HG02970 (cell line): ENCODE data around the gene ZNF738.
"Not testable (repeated sequence)": the region's sequence is repeated elsewhere in the genome, so short reads cannot be mapped to it uniquely, and the experiment has no call there.

Experiments used
- ATAC-seq: cut with Tn5 transposase; IDR thresholded peaks from one replicate; pipeline ENCODE4 v1.9.1; 2021; ENCODE audit warnings: mild to moderate bottlenecking, moderate library complexity, moderate number of reproducible peaks; ENCODE audit not compliant: unreplicated experiment, low FRiP score

The ZNF738 gene

GRCh38 chr19:21358768-21359451, at the start of gene ZNF738:
TSS of gene ZNF738 (plus strand) at chr19:21359000. CDS start at chr19:21359141, 141 bp downstream.
- ATAC-seq, result peak; percentile 91

- ATAC-seq, result not testable (repeated sequence)
Observed at GRCh38 chr19:21312807-21313206, 46.0 kb upstream of the ZNF738 start.

DNA sequence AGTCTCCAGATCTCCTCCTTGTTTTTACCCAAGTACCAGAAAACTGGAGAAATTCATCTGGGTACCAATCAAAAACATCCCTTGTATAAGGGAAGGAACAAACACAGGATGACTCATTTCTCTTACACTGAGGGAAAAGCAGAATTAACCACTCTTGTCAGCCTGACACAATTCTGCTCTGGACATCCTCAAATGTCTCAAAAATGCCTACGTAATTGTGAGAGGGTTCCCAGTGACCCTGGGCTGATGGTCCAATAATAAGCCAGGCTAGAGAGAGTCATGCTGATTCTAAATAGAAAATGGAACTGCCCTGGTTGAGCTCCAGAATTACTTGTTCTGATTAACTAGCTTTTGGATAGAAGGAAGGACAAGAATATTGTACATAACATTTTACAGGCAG, 44.1 kb upstream of the ZNF738 start:
- ATAC-seq, result no peak

DNA sequence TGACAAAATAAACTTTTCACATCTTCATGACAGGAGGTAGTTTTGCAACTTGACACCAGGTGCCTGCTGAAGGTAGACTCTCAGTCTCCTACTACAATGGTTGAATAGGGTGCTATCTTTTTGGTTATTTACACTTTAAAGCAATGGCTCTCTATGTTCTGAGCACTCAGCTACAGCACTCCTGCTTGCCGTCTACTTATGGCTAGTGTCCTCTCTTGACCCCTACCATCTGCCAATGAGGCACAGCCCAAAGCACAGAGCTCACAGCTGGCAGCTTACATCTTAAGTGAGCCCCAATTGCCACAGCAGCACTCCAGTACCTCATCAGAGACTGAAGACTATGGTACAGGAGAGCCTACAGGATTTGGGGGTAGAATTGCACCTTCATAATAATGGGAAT, 41.0 kb upstream of the ZNF738 start:
- ATAC-seq, result no peak

DNA sequence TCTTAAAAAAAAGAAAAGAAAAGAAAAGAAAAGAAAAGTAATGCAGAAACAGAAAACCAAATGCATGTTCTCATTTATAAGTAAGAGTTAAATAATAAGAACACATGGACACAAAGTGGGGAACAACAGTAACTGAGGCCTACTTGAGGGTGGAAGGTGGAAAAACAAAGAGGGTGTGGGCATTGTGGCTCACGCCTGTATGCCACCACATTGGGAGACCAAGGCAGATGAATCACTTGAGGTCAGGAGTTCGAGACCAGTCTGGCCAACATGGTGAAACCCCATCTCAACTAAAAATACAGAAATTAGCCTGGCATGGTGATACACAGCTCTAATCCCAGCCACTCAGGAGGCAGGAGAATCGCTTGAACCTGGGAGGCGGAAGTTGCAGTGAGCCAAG, 37.7 kb upstream of the ZNF738 start:
- no peak for ATAC-seq

- ATAC-seq, result no peak
Observed at GRCh38 chr19:21321996-21322395, 36.8 kb upstream of the ZNF738 start.

- ATAC-seq, result no peak
Observed at GRCh38 chr19:21322528-21322927, 36.3 kb upstream of the ZNF738 start.

- ATAC-seq, result no peak
Observed at GRCh38 chr19:21323000-21323399, 35.8 kb upstream of the ZNF738 start.

GRCh38 chr19:21326169-21326568, 32.6 kb upstream of the ZNF738 start:
- ATAC-seq, result no peak

- ATAC-seq, result no peak
Observed at GRCh38 chr19:21328406-21328805, 30.4 kb upstream of the ZNF738 start.

DNA sequence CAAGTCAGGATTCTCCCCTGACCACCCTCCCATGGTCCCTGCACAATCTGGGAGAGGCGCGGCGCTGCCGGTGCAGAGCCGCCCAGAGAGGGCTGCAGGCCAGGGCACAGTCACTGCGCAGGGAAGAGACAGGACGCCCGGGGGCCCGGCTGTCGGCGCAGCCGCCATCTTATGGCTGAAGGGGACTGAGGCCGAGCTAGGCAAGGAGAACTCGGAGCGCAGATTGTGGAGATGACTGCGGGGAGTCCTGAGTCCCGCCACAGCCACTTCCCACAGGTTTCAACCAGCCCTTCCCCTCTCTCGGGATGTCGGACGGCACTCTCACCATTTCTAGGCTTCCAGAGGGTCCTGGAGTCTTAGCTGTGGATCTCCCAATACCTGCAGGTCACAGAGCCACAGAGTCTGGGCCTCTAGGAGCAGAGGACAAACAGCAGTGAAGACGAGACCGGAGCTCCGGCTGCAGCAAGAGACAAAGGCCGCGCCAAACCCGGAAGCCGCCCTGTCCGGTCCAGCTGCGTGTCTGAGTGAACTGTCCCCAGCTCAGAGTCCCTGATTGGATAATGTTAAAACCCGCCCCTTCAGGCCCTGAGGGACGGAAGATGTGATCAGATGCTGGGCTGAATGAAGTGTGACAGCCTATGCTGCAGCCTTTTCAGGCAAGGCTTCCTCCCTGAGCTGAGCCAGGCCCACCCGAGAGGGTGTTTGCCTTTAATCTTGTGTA, 29.8 kb upstream of the ZNF738 start, which contains the start of gene ZNF708:
TSS of gene ZNF708 (minus strand) at position 526 of the 721 bp plus-strand sequence. CDS start at position 328, 198 bp downstream.
- peak; percentile 98 for ATAC-seq

- ATAC-seq, result no peak
Observed at GRCh38 chr19:21335721-21336120, 23.1 kb upstream of the ZNF738 start.

DNA sequence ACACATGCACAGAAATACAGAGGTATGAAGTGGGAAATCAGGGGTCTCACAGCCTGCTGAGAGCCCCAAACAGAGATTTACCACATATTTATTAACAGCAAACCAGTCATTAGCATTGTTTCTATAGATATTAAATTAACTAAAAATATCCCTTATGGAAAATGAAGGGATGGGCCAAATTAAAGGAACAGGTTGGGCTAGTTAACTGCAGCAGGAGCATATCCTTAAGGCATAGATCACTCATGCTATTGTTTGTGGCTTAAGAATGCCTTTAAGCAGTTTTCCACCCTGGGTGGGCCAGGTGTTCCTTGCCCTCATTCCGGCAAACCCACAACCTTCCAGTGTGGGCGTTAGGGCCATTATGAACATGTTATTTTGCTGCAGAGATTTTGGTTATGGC, 14.0 kb upstream of the ZNF738 start:
- not testable (repeated sequence) for ATAC-seq

GRCh38 chr19:21352830-21353229, 6.0 kb upstream of the ZNF738 start:
- no peak for ATAC-seq

DNA sequence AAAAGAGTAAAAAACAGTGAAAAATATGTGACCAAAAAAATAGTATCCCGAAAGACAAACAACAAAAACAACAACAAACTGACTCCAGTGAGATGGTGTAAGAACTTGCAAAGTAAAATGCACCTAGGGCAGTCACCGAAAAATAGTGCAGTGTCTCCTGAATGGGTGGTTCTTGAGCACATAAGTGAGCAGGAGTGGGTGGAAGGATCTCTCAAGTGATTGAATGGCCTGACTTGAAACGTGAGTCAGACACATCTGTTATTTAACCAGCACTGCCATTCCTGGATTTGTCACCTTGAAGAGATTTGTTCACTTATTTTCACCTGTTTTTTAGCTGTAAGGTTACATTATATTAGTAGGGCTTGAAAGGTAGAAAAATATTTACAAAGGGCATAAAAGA, 3.5 kb downstream of the ZNF738 start:
- no peak for ATAC-seq

- ATAC-seq, result no peak
Observed at GRCh38 chr19:21383980-21384582, 25.3 kb downstream of the ZNF738 start.

DNA sequence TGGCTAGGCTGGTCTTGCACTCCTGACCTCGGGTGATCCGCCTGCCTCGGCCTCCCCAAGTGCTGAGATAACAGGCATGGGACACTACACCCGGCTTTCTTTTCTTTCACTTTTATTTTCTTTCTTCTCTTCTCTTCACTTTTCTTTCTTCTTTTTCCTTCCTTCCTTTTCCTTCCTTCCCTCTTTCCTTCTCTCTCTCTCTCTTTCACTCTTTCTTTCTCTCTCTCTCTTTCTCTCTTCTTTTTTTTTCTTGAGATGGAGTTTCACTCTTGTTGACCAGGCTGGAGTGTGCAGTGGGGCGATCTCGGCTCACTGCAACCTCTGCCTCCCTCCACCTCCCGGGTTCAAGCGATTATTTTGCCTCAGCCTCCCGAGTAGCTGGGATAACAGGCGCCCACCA, 37.3 kb downstream of the ZNF738 start:
- ATAC-seq, result no peak

- ATAC-seq, result peak; percentile 98
Observed at GRCh38 chr19:21396893-21397572, 38.2 kb downstream of the ZNF738 start, which contains the start of gene ZNF493. TSS of gene ZNF493 (plus strand) at chr19:21397133. CDS start at chr19:21397238, 105 bp downstream.

DNA sequence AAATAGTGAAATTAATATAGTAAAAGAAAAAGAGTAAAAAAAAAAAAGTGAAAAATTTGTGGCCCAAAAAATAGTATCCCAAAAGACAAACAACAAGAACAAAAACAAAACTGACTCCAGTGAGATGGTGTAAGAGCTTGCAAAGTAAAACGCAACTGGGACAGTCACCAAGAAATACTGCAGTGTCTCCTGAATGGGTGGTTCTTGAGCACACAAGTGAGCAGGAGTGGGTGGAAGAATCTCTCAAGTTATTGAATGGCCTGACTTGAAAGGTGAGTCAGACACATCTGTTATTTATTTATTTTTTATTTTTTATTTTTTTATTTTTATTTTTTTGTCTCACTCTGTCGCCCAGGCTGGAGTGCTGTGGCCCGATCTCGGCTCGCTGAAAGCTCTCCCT, 40.1 kb downstream of the ZNF738 start:
- no peak for ATAC-seq

DNA sequence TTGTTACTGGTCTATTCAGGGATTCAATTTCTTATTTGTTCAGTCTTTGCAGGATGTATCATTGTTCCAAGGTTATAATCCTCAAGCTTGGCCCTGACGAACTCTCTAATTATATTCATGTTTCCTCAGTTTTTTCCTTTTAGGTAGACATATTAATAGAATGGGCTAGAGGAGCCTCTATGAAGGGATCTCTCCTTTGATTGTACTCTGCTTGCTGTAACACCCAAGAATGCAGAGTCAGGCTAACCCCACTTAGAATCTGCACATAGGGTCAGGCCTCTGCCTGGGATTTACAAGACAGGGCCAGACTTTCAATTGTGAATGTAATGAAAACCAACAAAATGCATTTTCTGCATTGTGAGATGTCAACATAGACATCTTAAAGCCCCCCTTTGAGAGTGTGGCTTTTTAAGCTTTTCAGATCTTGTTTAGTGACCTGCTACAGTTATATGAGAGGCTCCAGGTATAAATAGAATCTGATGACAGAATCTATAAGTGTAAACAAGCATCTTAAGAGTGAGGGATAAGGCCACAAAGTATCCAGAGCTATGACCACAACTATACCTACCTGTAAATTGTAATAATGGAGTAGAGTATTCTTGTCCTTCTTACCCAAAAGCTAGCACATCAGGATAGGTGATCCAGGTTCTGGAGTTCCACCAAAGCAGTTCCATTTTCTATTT, 43.6 kb downstream of the ZNF738 start:
- no peak for ATAC-seq
